Measurements from ENCODE around the gene MOK. TPM values are rescaled to one million over a fixed set of nuclear protein-coding genes. Genes with fewer than 3 reads are reported as not detected.

Gene MOK
- total RNA-seq, 1 donor from 2014 or later, result 6.3 TPM

GRCh38 chr14:102209224-102209966, 95.6 kb downstream of the MOK start:
- H3K4me1 ChIP-seq, result no peaks in the 10 kb centered on the region
- H3K36me3 ChIP-seq, result peaks cover 42% of the 10 kb centered on the region
- H3K9me3 ChIP-seq, result no peaks in the 10 kb centered on the region
- intact Hi-C loops (cut with DNase I), result no loop called here
- no peak overlapping the region for H3K4me3 ChIP-seq
- TF ChIP-seq, protein P1, sequence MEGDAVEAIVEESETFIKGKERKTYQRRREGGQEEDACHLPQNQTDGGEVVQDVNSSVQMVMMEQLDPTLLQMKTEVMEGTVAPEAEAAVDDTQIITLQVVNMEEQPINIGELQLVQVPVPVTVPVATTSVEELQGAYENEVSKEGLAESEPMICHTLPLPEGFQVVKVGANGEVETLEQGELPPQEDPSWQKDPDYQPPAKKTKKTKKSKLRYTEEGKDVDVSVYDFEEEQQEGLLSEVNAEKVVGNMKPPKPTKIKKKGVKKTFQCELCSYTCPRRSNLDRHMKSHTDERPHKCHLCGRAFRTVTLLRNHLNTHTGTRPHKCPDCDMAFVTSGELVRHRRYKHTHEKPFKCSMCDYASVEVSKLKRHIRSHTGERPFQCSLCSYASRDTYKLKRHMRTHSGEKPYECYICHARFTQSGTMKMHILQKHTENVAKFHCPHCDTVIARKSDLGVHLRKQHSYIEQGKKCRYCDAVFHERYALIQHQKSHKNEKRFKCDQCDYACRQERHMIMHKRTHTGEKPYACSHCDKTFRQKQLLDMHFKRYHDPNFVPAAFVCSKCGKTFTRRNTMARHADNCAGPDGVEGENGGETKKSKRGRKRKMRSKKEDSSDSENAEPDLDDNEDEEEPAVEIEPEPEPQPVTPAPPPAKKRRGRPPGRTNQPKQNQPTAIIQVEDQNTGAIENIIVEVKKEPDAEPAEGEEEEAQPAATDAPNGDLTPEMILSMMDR (IDR thresholded peaks at IDR 0.05), result no peak
- no peak overlapping the region for H3K27ac ChIP-seq
- no peaks in the 10 kb centered on the region for H3K27me3 ChIP-seq
- DNase-seq (peak; percentile 35), ATAC-seq (peak; percentile 29)

- Histone ChIP-seq H3K9me3 (no peaks in the 10 kb centered on the region), H3K27me3 (no peaks in the 10 kb centered on the region), H3K4me1 (no peaks in the 10 kb centered on the region), H3K27ac (no peak overlapping the region), H3K36me3 (peaks cover 49% of the 10 kb centered on the region), H3K4me3 (no peak overlapping the region)
- DNase-seq (peak; percentile 61), ATAC-seq (no peak)
- intact Hi-C loops (cut with DNase I), result no loop called here
- TF ChIP-seq, protein P1 (IDR thresholded peaks at IDR 0.05), result no peak
Measured at GRCh38 chr14:102208741-102209140, 96.2 kb downstream of the MOK start.

DNA sequence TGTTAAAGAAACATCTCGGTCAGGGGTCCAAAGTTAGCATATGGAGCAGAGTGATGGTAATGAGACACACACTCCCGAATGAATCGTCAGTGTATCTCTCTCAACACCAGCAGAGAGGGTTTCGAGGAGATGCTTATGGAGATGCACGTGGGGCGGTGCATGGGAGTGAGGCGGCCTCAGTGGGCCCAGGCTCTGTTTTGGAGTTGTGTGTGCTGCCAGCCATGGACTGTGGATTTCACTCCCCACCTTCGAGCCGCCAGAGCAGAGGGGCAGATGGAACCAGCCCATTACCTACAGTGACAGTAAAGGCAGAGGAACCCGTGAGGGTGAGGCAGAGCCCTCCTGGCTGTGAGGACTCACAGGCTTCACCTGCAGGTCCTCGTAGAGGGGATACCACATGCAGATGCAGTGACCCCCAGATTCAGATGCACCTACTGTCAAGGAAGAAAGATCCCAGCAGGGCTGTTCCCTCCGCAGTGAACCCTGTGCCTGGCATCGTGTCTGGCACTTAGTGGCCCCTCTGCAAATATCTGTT, 97.1 kb downstream of the MOK start:
- TF ChIP-seq, protein P1 (IDR thresholded peaks at IDR 0.05), result no peak
- no peak overlapping the region for H3K4me3 ChIP-seq
- intact Hi-C loops (cut with DNase I), result no loop called here
- ATAC-seq, result no peak
- peaks cover 57% of the 10 kb centered on the region for H3K36me3 ChIP-seq
- H3K9me3 ChIP-seq, result no peaks in the 10 kb centered on the region
- peak; percentile 47 for DNase-seq
- H3K27ac ChIP-seq, result no peak overlapping the region
- H3K27me3 ChIP-seq, result no peaks in the 10 kb centered on the region
- H3K4me1 ChIP-seq, result no peaks in the 10 kb centered on the region

DNA sequence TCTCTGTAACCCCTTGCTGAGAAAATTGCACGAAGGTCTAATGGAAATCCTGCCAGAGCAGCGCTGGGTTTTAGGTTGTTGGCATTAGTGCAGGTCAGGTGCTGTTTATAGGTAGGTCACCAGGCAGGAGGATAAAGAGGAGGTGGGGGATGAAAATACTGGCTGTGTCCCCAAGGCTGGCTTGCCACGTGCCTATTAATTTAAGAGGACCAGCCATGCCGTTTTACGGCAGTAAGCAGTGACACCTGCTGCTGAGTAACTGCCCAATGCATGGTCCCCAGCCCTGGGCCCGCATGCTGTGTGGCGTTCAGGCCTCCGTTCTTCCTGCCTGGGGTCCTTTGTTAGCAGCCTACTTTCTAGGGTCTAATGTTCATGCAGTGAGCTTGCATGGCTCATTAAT, 98.0 kb downstream of the MOK start:
- TF ChIP-seq, protein P1 (IDR thresholded peaks at IDR 0.05), result no peak
- DNase-seq, result no peak
- H3K4me1 ChIP-seq, result no peaks in the 10 kb centered on the region
- H3K27ac ChIP-seq, result no peak overlapping the region
- intact Hi-C loops (cut with DNase I), result no loop called here
- H3K27me3 ChIP-seq, result no peaks in the 10 kb centered on the region
- peaks cover 58% of the 10 kb centered on the region for H3K36me3 ChIP-seq
- H3K9me3 ChIP-seq, result no peaks in the 10 kb centered on the region
- no peak for ATAC-seq
- no peak overlapping the region for H3K4me3 ChIP-seq

DNA sequence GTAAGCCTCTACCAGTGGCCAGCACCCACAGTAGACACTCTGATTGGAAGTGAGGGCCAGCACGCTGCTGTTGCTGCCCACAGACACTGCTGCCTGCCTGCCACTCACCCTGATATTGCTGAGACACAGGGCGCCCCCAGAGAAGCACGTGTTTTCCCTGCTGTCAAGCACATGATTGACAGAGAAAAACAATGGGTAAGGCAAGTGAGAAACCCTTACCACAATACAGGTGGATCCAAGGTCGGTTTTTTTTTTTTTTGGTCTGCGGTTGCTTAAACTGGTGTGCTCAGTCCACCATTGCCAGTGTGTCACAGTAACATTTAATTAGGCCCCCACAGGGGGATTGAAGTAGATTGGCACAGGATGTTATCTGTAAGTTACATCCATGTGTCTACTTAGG, 99.4 kb downstream of the MOK start:
- no peak for DNase-seq
- H3K9me3 ChIP-seq, result no peaks in the 10 kb centered on the region
- intact Hi-C loops (cut with DNase I), result no loop called here

More for the DNA sequence above, 99.4 kb downstream of the MOK start:
- H3K4me1 ChIP-seq, result no peaks in the 10 kb centered on the region
- H3K27me3 ChIP-seq, result no peaks in the 10 kb centered on the region
- H3K27ac ChIP-seq, result no peak overlapping the region
- peaks cover 55% of the 10 kb centered on the region for H3K36me3 ChIP-seq
- no peak overlapping the region for H3K4me3 ChIP-seq
- TF ChIP-seq, protein P1 (IDR thresholded peaks at IDR 0.05), result no peak
- no peak for ATAC-seq
